Fibroblast of lung (primary cell): Measurements from ENCODE around the gene GBX2. TPM values are rescaled to one million over a fixed set of nuclear protein-coding genes. Genes with fewer than 3 reads are reported as not detected.

ENCODE experiments used
- DNase-seq, 2 donors: peaks; one replicate each; pipeline versions ENCODE4 v3.0.0 to v3.0.0-alpha.2; 2010; ENCODE audit warnings: low read depth in 2 of 2
- H2AFZ ChIP-seq: 2 replicates; pipeline ENCODE4 v1.5.1; 2012; ENCODE audit warnings: low read length, control low read depth, inconsistent platforms
- H3K27ac ChIP-seq: 2 replicates; pipeline ENCODE4 v1.5.1; 2011; ENCODE audit warnings: low read length, control low read depth; ENCODE audit not compliant: insufficient read depth
- H3K27me3 ChIP-seq: 2 replicates; pipeline ENCODE4 v1.5.1; 2011; ENCODE audit warnings: mild to moderate bottlenecking, low read length; ENCODE audit not compliant: control insufficient read depth, insufficient read depth
- H3K36me3 ChIP-seq: 2 replicates; pipeline ENCODE4 v1.5.1; 2011; ENCODE audit warnings: low read length; ENCODE audit not compliant: control insufficient read depth, insufficient read depth
- H3K4me1 ChIP-seq: 2 replicates; pipeline ENCODE4 v1.5.1; 2011; ENCODE audit warnings: low read length; ENCODE audit not compliant: control insufficient read depth, insufficient read depth; ENCODE audit errors: extremely low read depth
- H3K4me2 ChIP-seq: 2 replicates; pipeline ENCODE4 v1.5.1; 2011; ENCODE audit warnings: low read length, control low read depth; ENCODE audit not compliant: insufficient read depth; ENCODE audit errors: extremely low read depth
- H3K4me3 ChIP-seq, 4 experiments: fragments of 200-600 bp in 1 of 4; sonication (generic) in 1 of 4; replicated peaks in 1 of 4; 2 replicates each; pipeline ENCODE4 v1.5.1; 2011 to 2016; ENCODE audit warnings: low read length in 4 of 4, low read depth in 3 of 4, mild to moderate bottlenecking in 3 of 4, control low read depth in 2 of 4, inconsistent platforms in 1 of 4, mixed read lengths in 1 of 4; ENCODE audit not compliant: insufficient read depth in 1 of 4; ENCODE audit errors: control extremely low read depth in 1 of 4
- H3K79me2 ChIP-seq: 2 replicates; pipeline ENCODE4 v1.5.1; 2012; ENCODE audit warnings: mild to moderate bottlenecking, low read length, inconsistent platforms; ENCODE audit not compliant: control insufficient read depth, insufficient read depth
- H3K9ac ChIP-seq: 2 replicates; pipeline ENCODE4 v1.5.1; 2011; ENCODE audit warnings: mild to moderate bottlenecking, low read length, control low read depth; ENCODE audit not compliant: insufficient read depth
- H3K9me3 ChIP-seq: 2 replicates; pipeline ENCODE4 v1.5.1; 2012; ENCODE audit warnings: low read depth, low read length; ENCODE audit not compliant: control insufficient read depth, insufficient read depth
- H4K20me1 ChIP-seq: 2 replicates; pipeline ENCODE4 v1.5.1; 2011; ENCODE audit warnings: low read length; ENCODE audit not compliant: control insufficient read depth, insufficient read depth; ENCODE audit errors: extremely low read depth
- CTCF ChIP-seq, 2 donors: IDR thresholded peaks in 1 of 2; conservative IDR thresholded peaks in 1 of 2; 1 replicate in 1 of 2; 2 replicates in 1 of 2; pipeline ENCODE4 v1.5.1; 2011 to 2012; ENCODE audit warnings: low read length in 2 of 2, control low read depth in 1 of 2, inconsistent platforms in 1 of 2, low read depth in 1 of 2, mild to moderate bottlenecking in 1 of 2
- EZH2 ChIP-seq: IDR thresholded peaks from 2 replicates; pipeline ENCODE4 v1.5.1; 2012; ENCODE audit warnings: low read length, control low read depth, mild to moderate bottlenecking; ENCODE audit errors: missing control alignments
- polyA plus RNA-seq, 2 donors: library from polyadenylated mRNA; depleted of rRNA in 1 of 2; stranded (reverse) in 1 of 2; unstranded in 1 of 2; fragments of >200 nt; gene quantifications; 2 replicates each; pipeline ENCODE4 v1.2.1, GENCODE V29; 2011 to 2012; ENCODE audit warnings: missing spikeins in 1 of 2
- total RNA-seq: library from RNA; depleted of rRNA; stranded (reverse); fragments of >200 nt; gene quantifications from 2 replicates; pipeline ENCODE4 v1.2.1, GENCODE V29; 2014

The GBX2 gene
- total and polyA plus RNA-seq, 2 donors (not counting 1 experiment from before 2014, with no cell fraction given) = 0.25 TPM; not detected in 1

- H3K36me3 ChIP-seq = no peaks in the 10 kb centered on the region
- TF ChIP-seq EZH2 (no peak), CTCF (conservative IDR thresholded peaks at IDR 0.05 in 1 of 2, IDR thresholded peaks at IDR 0.05 in 1 of 2; ENCODE audit: low read depth in 1 of 2, low read length in 2 of 2) (no peak)
- H3K4me2 ChIP-seq = no peak overlapping the region
- no peaks in the 10 kb centered on the region for H3K4me1 ChIP-seq
- no peaks in the 10 kb centered on the region for H3K27me3 ChIP-seq
- no peak overlapping the region for H3K9ac ChIP-seq
- H3K27ac ChIP-seq = no peak overlapping the region
- no peak for DNase-seq
- no peak overlapping the region for H2AFZ ChIP-seq
- no peaks in the 10 kb centered on the region for H3K9me3 ChIP-seq
- H3K79me2 ChIP-seq = no peaks in the 10 kb centered on the region
- H4K20me1 ChIP-seq = no peaks in the 10 kb centered on the region
- no peak overlapping the region for H3K4me3 ChIP-seq
Observed at GRCh38 chr2:236205867-236206645, 37.9 kb upstream of the GBX2 start.

- no peak overlapping the region for H2AFZ ChIP-seq
- H3K27me3 ChIP-seq = no peaks in the 10 kb centered on the region
- no peak overlapping the region for H3K9ac ChIP-seq
- no peaks in the 10 kb centered on the region for H4K20me1 ChIP-seq
- no peaks in the 10 kb centered on the region for H3K79me2 ChIP-seq
- H3K36me3 ChIP-seq = no peaks in the 10 kb centered on the region
- H3K27ac ChIP-seq = no peak overlapping the region
- DNase-seq = no peak
- no peak overlapping the region for H3K4me3 ChIP-seq
- no peaks in the 10 kb centered on the region for H3K4me1 ChIP-seq
- no peaks in the 10 kb centered on the region for H3K9me3 ChIP-seq
- H3K4me2 ChIP-seq = no peak overlapping the region
- no peak for TF ChIP-seq EZH2
- no peak for TF ChIP-seq CTCF (conservative IDR thresholded peaks at IDR 0.05 in 1 of 2, IDR thresholded peaks at IDR 0.05 in 1 of 2; ENCODE audit: low read depth in 1 of 2, low read length in 2 of 2)
Observed at GRCh38 chr2:236204953-236205352, 36.8 kb upstream of the GBX2 start.

GRCh38 chr2:236200378-236200777 lies 32.2 kb upstream of the GBX2 start:
- no peak for DNase-seq

More at GRCh38 chr2:236200378-236200777, 32.2 kb upstream of the GBX2 start:
- no peak for TF ChIP-seq CTCF (conservative IDR thresholded peaks at IDR 0.05 in 1 of 2, IDR thresholded peaks at IDR 0.05 in 1 of 2; ENCODE audit: low read depth in 1 of 2, low read length in 2 of 2)
- no peak for TF ChIP-seq EZH2
- Histone ChIP-seq H3K36me3 (no peaks in the 10 kb centered on the region), H3K9me3 (no peaks in the 10 kb centered on the region), H3K27me3 (no peaks in the 10 kb centered on the region), H3K4me2 (no peak overlapping the region), H3K79me2 (no peaks in the 10 kb centered on the region), H3K9ac (no peak overlapping the region), H3K4me1 (no peaks in the 10 kb centered on the region), H2AFZ (no peak overlapping the region), H3K27ac (no peak overlapping the region), H3K4me3 (no peak overlapping the region), H4K20me1 (no peaks in the 10 kb centered on the region)
